Ovary (tissue), 9 donors: Measurements from ENCODE around the gene SPOCK1. TPM values are rescaled to one million over a fixed set of nuclear protein-coding genes. Genes with fewer than 3 reads are reported as not detected.

Experiments used
- DNase-seq, 5 donors: peaks; one replicate each; pipeline ENCODE4 v3.0.0-alpha.2; 2019 to 2020
- H3K27ac ChIP-seq, 2 donors: fragments of 200-600 bp; one replicate each; pipeline versions ENCODE4 v1.5.1 to v1.8.0; 2019 to 2022
- H3K27me3 ChIP-seq: fragments of 200-600 bp; one replicate; pipeline ENCODE4 v1.8.0; 2022
- H3K36me3 ChIP-seq: fragments of 200-600 bp; sonication (generic); one replicate; pipeline ENCODE4 v1.5.1; 2019
- H3K4me1 ChIP-seq: one replicate; pipeline ENCODE4 v1.8.1; 2013; ENCODE audit warnings: mild to moderate bottlenecking, moderate library complexity; ENCODE audit not compliant: insufficient read depth
- H3K4me3 ChIP-seq: fragments of 200-600 bp; sonication (generic); one replicate; pipeline ENCODE4 v1.5.1; 2017
- H3K9me3 ChIP-seq, 2 donors: fragments of 200-600 bp in 1 of 2; sonication (generic) in 1 of 2; one replicate each; pipeline versions ENCODE4 v1.5.1 to v1.8.1; 2013 to 2019; ENCODE audit warnings: mild to moderate bottlenecking in 1 of 2, moderate library complexity in 1 of 2
- EP300 ChIP-seq: sonication (generic); formaldehyde crosslinking; IDR thresholded peaks from one replicate; pipeline ENCODE4 v1.6.1; 2017; ENCODE audit warnings: antibody characterized with exemption
- POLR2A ChIP-seq: fragments of 450-650 bp; IDR thresholded peaks from one replicate; pipeline ENCODE4 v1.6.1; 2017; ENCODE audit warnings: antibody characterized with exemption, mild to moderate bottlenecking, moderate library complexity
- WGBS, 3 donors: extraction: QIAGEN DNeasy Blood & Tissue Kit in 1 of 3; methylation state at CpG; one replicate each; pipeline versions ENCODE4 v1.1.5 to v1.1.7; 2013 to 2017; 5-methylcytosine and 5-hydroxymethylcytosine counted together
- intact Hi-C, 4 donors: fragments of 100-400 bp; cut with DNase I; formaldehyde crosslinking; loops; one replicate each; pipeline versions ENCODE4 v1.11.0 to v1.15.1; 2022 to 2023
- polyA plus RNA-seq, 2 donors: library from polyadenylated mRNA; stranded (reverse); fragments of 200-250 nt in 1 of 2; fragments of 350-450 nt in 1 of 2; fragmentation: Illumina TruSeq in 1 of 2; extraction: RNeasy Lipid Tissue Mini Kit (QIAGEN cat#74804) in 1 of 2; gene quantifications; one replicate each; pipeline ENCODE4 v1.2.3, GENCODE V29; 2013 to 2014
- total RNA-seq, 7 donors: library from RNA; depleted of rRNA in 2 of 7; stranded (reverse); fragments of >200 nt in 2 of 7; fragmentation: NEBNext Ultra II Directional in 3 of 7; extraction: Animal tissue kit (Norgen Biotek cat#: 25700) in 3 of 7; gene quantifications; one replicate each; pipeline versions ENCODE4 v1.1.0 to v1.2.4, GENCODE V29; 2016 to 2023
- TF ChIP-seq, protein P1 (sequence below), 3 donors: fragments of 450-650 bp in 2 of 3; fragments of 200-600 bp in 1 of 3; IDR thresholded peaks; one replicate each; pipeline versions ENCODE4 v1.5.1 to v1.8.0; 2016 to 2022; ENCODE audit warnings: antibody characterized with exemption in 3 of 3, mild to moderate bottlenecking in 1 of 3
- donor health status: DM: no; HTN: no; CAD: no; lungs with moderate emphysema.
- donor health status: DM: no; HTN: no; CAD: no.
- donor health status: Bipolar disorder and iron deficiency.
- donor health status: DM: yes; HTN: yes; CAD: no.
- donor health status: DM: no; HTN: no; CAD: no.
- donor health status: DM: yes; HTN: yes; CAD: no.

The SPOCK1 gene
- total and polyA plus RNA-seq, 9 donors: 1.3 to 42.6 (median 10.8) TPM

GRCh38 chr5:137461391-137462264 is 37.5 kb downstream of the SPOCK1 start:
- TF ChIP-seq EP300: no peak
- TF ChIP-seq POLR2A: no peak
- TF ChIP-seq, protein P1, sequence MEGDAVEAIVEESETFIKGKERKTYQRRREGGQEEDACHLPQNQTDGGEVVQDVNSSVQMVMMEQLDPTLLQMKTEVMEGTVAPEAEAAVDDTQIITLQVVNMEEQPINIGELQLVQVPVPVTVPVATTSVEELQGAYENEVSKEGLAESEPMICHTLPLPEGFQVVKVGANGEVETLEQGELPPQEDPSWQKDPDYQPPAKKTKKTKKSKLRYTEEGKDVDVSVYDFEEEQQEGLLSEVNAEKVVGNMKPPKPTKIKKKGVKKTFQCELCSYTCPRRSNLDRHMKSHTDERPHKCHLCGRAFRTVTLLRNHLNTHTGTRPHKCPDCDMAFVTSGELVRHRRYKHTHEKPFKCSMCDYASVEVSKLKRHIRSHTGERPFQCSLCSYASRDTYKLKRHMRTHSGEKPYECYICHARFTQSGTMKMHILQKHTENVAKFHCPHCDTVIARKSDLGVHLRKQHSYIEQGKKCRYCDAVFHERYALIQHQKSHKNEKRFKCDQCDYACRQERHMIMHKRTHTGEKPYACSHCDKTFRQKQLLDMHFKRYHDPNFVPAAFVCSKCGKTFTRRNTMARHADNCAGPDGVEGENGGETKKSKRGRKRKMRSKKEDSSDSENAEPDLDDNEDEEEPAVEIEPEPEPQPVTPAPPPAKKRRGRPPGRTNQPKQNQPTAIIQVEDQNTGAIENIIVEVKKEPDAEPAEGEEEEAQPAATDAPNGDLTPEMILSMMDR (IDR thresholded peaks at IDR 0.05): no peak
- Histone ChIP-seq H3K4me1 (no peaks in the 10 kb centered on the region), H3K27me3 (no peaks in the 10 kb centered on the region), H3K27ac (no peak overlapping the region), H3K36me3 (no peaks in the 10 kb centered on the region), H3K9me3 (no peaks in the 10 kb centered on the region), H3K4me3 (no peak overlapping the region)
- intact Hi-C loops: no loop called here
- no peak for DNase-seq
- WGBS, 3 donors: 19 to 37% (median 29%) methylated on average over 6 of the region's 6 CpGs

- no peak for DNase-seq
- H3K27me3 ChIP-seq: no peaks in the 10 kb centered on the region
- no peaks in the 10 kb centered on the region for H3K36me3 ChIP-seq
- H3K4me3 ChIP-seq: no peak overlapping the region
- H3K27ac ChIP-seq: no peak overlapping the region
- no peaks in the 10 kb centered on the region for H3K4me1 ChIP-seq
- no peaks in the 10 kb centered on the region for H3K9me3 ChIP-seq
- intact Hi-C loops: no loop called here
- TF ChIP-seq, protein P1 (IDR thresholded peaks at IDR 0.05): no peak
- TF ChIP-seq POLR2A: no peak
- no peak for TF ChIP-seq EP300
These were observed 44.5 kb downstream of the SPOCK1 start for GRCh38 chr5:137454671-137455070.

- no peak for DNase-seq
- intact Hi-C loops: no loop called here
- whole genome bisulfite sequencing, 3 donors: 33 to 42% (median 38%) methylated on average over 6 of the region's 6 CpGs
- TF ChIP-seq POLR2A (no peak), EP300 (no peak)
- TF ChIP-seq, protein P1 (IDR thresholded peaks at IDR 0.05): no peak
- no peaks in the 10 kb centered on the region for H3K36me3 ChIP-seq
- no peaks in the 10 kb centered on the region for H3K4me1 ChIP-seq
- no peaks in the 10 kb centered on the region for H3K27me3 ChIP-seq
- no peaks in the 10 kb centered on the region for H3K9me3 ChIP-seq
- no peak overlapping the region for H3K27ac ChIP-seq
- H3K4me3 ChIP-seq: no peak overlapping the region
These were observed 45.5 kb downstream of the SPOCK1 start for GRCh38 chr5:137453483-137454080.

- intact Hi-C loops: no loop called here
- no peaks in the 10 kb centered on the region for H3K36me3 ChIP-seq
- no peaks in the 10 kb centered on the region for H3K4me1 ChIP-seq
- H3K9me3 ChIP-seq: no peaks in the 10 kb centered on the region
- H3K4me3 ChIP-seq: no peak overlapping the region
- H3K27me3 ChIP-seq: no peaks in the 10 kb centered on the region
- no peak for DNase-seq
- 62 to 73% (median 63%) methylated on average over 3 of the region's 3 CpGs for WGBS, 3 donors
- no peak overlapping the region for H3K27ac ChIP-seq
- TF ChIP-seq POLR2A (no peak), EP300 (no peak)
- TF ChIP-seq, protein P1 (IDR thresholded peaks at IDR 0.05): no peak
These were observed 48.4 kb downstream of the SPOCK1 start for GRCh38 chr5:137450759-137451158.
